ENCODE measurements around the gene MDFIC.

Gene MDFIC

DNA sequence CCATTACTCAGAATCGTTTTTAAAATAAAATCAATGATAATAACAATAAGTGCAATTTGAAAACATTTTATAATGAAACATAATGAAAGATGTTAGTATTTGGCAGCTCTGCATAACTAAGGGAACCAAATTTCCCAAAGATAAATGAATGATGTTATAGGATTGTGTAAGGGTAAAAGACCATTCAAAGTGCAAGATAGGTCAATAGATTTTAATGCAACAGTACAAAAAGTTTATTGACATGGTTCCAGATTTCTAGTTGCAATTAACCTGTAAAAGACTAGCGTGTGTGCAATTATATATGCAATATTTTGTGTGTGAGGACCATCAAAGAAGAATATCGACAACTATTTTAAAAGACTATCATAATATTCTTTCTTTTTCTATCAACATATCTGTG lies 122.3 kb downstream of the MDFIC start:
- no peak for DNase-seq

DNA sequence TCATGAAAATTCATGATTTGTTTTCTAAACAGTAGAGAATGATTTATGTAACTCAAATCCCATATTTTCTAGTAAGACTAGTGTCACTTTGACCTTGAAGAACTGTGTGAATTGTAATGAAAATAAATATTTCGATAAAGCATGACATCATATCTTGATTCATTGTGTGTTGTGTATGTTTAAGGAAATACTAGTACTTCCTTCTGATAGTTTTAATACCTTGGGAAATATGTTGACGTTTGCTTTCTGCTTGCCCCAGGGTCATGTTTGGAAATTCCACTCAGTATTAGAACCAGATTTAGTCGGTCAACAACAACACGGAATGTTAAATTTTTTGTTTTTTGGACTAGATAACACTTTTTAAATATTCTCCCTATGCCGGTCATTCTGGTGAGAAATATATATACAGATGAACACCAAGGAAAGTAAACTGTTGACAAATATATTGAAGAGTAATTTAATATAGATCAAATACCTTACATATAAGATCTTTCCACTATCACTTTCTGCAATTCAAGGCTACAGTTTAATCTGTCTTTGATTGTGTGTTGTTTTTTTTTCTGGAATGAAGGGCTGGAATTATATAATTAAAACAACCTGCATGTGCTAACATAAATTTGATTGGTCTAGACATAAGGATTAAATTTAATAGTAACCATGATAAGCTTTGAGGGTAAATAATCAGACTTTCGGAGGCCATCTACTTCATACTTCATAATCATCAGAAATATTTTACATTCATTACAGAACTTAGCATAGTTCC lies 126.2 kb downstream of the MDFIC start:
- DNase-seq = no peak

DNA sequence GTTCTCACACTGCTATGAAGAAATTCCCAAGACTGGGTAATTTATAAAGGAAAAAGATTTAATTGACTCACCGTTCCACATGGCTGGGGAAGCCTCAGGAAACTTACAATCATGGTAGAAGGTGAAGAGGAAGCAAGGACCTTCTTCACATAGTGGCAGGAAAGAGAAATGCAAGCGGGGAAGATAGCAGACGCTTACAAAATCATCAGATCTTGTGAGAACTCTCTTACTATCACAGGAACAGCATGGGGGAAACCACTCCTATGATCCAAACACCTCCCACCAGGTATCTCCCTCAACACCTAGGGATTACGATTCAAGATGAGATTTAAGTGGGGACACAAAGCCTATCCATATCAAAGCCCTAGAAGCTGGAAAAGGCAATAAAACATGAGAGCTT lies 130.8 kb downstream of the MDFIC start:
- no peak for DNase-seq

DNA sequence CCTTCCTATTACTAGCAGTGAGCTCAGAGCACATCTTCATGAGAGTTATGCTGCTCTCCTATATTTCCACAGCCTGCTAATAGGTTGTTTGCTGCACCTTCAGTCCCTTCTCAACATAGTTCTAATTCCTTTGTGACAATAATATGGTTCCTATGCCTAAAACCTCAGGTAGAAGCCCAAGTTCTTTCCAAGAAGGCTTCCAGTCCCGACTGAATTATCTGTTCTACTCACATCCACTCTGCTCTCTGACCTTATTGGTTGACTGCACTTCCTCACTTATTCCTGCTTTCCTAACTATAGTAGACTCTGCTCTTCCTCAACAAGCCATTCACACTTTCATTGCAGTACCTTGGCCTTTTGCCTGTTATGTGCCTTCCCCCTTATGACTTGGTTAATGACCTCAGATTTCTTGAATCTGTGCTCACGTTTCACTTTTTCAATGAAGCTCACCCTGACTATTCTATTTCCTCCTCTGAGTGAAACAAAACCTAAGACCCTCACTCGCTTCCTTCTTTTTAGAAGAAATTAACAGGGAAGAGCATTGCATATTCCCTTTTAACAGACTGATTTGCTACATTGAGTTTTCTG lies 132.7 kb downstream of the MDFIC start:
- DNase-seq = no peak

DNA sequence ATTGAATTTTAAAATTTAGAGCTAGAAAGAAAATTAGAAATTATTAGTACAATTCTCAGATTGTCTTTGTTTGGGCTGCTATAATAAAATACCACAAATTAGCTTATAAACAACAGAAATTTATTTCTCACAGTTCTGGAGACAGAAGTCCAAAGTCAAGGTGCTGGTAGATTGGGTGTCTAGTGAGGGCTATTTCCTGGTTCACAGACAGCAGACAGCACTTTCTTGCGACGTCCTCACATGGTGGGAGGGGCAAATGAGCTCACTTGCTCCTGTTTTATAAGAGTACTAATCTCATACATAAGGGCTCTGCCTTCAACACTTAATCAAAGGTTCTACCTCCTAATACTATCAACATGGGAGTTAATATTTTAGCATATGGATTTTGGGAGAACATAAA lies 134.1 kb downstream of the MDFIC start:
- DNase-seq = no peak

DNA sequence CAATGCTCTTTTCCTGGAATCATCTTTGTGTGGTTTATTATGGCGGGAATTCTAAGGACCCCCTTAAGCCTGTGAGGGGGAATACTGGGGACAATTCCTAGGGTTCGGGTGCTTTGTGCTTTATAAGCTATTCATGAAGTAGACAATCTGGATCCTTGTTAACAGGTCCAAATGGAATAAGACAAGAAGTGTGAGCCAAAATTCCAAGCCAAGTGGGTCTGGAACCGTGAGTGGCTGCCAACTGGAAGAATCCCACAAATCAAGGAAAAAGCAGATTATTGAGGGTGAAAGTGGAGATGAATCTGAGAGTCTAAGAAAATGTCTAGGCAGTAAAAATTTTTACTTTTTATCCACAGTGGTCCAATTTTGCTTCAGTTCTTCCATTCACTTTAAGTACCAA lies 136.8 kb downstream of the MDFIC start:
- DNase-seq = no peak

DNA sequence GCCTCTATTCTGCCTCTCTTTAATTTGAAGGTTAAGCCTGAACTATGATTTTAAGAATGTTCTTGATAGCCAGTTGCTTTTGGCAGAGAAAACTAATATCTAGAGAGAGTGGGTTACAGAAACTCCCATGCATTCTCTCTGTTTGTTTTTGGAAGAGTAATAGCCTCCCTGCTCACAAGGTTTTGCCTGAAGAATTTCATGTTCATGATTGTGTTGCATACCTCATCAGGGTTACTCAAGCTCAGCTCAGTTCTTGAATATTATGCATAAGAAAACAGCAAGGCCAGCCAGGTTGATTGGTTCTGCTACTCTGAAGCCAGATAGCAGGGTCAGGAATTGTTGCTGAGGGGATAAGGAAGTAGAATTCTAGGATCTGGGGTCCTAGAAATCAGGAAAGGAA lies 137.4 kb downstream of the MDFIC start:
- no peak for DNase-seq

DNA sequence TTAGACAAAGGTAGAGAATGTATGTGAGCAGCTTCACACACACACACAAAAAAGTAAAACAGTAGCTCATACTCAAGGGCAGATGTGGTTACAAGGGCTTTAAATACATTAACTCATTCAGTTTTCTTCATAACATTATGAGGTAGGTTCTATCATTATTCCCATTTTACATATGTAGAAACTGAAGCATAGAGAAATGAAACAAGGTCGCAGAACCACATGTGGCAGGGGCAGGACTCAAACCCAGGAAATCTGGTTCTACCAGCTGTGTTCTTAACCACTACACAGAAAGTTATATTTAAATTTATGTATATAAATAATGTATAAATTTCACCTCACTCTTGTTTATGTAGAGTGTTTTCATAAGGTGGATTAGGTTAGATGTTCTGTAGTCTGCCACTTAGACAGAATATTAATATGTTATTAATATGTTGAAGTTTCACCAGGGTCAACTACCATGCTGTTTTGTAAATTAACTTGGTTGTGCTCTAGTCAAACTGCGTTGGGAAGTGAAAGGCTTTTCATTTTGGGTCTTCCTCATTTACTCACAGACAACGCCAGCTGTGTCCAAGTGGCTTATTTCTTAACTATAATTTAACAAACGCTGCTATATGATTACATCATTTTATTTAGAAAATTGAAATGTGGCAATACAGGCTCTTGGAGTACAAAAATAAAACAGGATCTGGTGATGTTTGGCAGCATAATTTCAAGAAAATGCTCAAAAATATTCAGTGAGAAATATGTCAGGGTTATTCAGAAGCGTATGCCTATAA lies 138.4 kb downstream of the MDFIC start:
- no peak for DNase-seq

DNA sequence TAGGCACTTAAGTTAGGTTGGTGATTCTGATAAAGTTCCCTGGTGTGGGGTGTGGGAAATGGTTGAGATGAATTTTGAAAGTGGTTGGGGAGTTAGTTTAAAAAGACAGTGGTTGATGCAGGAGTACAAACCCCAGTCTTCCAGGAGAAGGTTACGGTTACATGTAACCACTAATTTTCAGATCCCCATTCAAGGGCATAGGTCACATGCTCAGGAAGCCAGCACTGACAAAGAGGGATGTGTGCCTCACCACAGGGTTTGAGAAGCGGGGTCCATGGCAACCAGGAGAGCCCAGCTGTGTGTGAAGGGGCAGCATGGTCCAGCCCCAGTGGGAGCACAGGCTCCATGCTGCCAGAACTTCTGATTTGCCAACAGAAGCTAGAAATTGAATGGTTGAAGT lies 144.2 kb downstream of the MDFIC start:
- DNase-seq = no peak

DNA sequence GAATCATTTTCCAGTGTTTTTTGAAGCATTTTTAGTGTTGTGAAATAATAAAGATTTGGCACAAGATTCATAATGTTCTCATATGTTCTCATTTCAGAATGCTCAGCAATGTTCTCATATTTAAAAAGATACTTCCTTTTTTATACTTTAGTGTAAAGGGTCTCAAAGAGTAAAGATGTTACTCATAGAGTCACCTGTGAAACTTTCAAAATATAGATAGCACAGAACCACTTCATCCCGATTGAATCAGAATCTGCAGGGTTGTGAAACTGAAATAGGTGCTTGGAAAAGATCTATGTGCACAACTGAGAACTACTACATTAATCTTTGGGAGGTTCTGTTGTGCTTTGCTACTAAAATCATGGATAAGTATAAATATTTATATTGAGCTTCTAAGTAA lies 144.7 kb downstream of the MDFIC start:
- no peak for DNase-seq

DNA sequence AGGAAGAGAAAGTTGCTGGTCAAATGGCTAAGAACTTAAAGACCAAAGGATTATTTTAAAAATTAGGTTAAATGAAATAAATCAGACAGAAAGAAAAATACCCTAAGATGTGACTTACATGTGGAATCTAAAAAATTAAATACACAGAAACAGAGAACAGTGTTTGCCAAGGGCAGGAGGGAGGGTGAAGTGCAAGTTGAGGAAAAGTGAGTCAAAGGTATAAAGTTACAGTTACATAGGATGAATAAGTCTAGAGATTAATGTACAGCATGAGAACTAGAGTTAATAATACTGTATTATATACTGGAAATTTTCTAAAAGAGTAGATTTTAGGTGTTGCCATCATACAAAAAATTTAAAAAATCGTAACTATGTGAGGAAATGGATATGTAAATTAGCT lies 146.3 kb downstream of the MDFIC start:
- no peak for DNase-seq

Data from OCI-M1 (cell line).